ENCODE measurements around the gene MRPL14. TPM values are rescaled to one million over a fixed set of nuclear protein-coding genes. Genes with fewer than 3 reads are reported as not detected.

MRPL14 gene
- total and polyA plus RNA-seq, 10 of the 15 experiments (the other 5 are each of a cell fraction or from before 2014, with no cell fraction given): 80.5 to 294 (median 122) TPM

DNA sequence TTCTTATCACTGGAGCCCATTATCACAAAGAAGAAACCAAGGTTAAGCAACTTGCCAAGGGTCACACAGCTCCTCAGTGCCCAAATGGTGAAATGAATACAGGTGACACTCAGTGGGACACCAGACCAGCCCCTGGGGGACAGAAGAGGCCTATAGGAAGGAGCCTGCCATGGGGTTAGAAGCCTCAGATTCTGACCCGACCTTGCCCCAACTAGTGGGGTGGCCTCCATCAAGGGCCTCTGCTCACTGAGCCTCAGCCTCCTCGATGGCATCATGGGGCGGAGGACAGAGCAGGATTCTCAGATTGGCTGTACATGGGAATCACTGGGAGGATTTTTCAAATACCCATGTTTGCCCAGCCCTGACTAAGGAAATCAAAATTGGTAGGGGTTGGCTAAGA is 47.6 kb downstream of the MRPL14 start:
- H3K4me2 ChIP-seq (ENCODE audit: control insufficient read depth, insufficient read depth): no peak overlapping the region
- ChIA-PET POLR2A (interaction anchor here (0.7 to 11.0 kb wide), 12 partner anchors 12 to 415 kb away, joined by 3 to 97 read pairs (median 4); partner anchors contain the start of gene VEGFA), CTCF (interaction anchor here (0.8 to 12.9 kb wide), 40 partner anchors 11 to 573 kb away, joined by 3 to 264 read pairs (median 5); partner anchors contain the start of genes GTPBP2 and VEGFA), RAD21 (ENCODE audit: unreplicated experiment) (interaction anchor here (0.6 to 11.0 kb wide), 28 partner anchors 12 to 505 kb away, joined by 3 to 179 read pairs (median 5); partner anchors contain the start of gene VEGFA), SMC1A (ENCODE audit: uncharacterized antibody, unreplicated experiment) (interaction anchor here (0.6 to 5.8 kb wide), 26 partner anchors 11 to 417 kb away, joined by 3 to 87 read pairs (median 4); partner anchors contain the start of genes MRPS18A and VEGFA)
- no peaks in the 10 kb centered on the region for H4K20me1 ChIP-seq (ENCODE audit: control insufficient read depth, insufficient read depth)
- H3K36me3 ChIP-seq (ENCODE audit: control insufficient read depth in 2 of 2, insufficient read depth in 2 of 2, low read length in 1 of 2): no peaks in the 10 kb centered on the region
- H2AFZ ChIP-seq (ENCODE audit: control insufficient read depth, low read depth, low read length): no peak overlapping the region
- ATAC-seq: peak; percentile 12
- BruUV-seq (replicated peaks): no TSS peak
- 68% methylated on average over 3 of the region's 3 CpGs for WGBS (ENCODE audit: insufficient coverage, insufficient replicate concordance, low lambda C conversion rate, missing lambda C conversion rate)
- no peak overlapping the region for H3K27ac ChIP-seq (ENCODE audit: control insufficient read depth, insufficient read depth)
- H3K27me3 ChIP-seq (replicated peaks in 1 of 2; ENCODE audit: control insufficient read depth in 2 of 2, insufficient read depth in 2 of 2, low read length in 1 of 2): no peaks in the 10 kb centered on the region
- in situ Hi-C loops (cut with MboI): loop anchor here (5.0 kb wide), 2 partner anchors 357 to 412 kb away; no protein-coding TSS in a partner anchor
- intact Hi-C loops (cut with micrococcal nuclease; ENCODE audit: unreplicated experiment): loop anchor here (1.0 to 10.0 kb wide), 5 partner anchors 310 to 625 kb away; partner anchors contain the start of gene DLK2
- no peak overlapping the region for H3K4me3 ChIP-seq
- FAIRE-seq: no peak
- no peaks in the 10 kb centered on the region for H3K9me3 ChIP-seq (replicated peaks; ENCODE audit: control insufficient read depth, insufficient read depth, low read length)
- no peaks in the 10 kb centered on the region for H3K79me2 ChIP-seq (ENCODE audit: control insufficient read depth, insufficient read depth, low read length)
- H3K9ac ChIP-seq (ENCODE audit: control insufficient read depth, insufficient read depth, low read length): no peak overlapping the region
- H3K4me1 ChIP-seq (ENCODE audit: control insufficient read depth, insufficient read depth, low read length): peaks cover 48% of the 10 kb centered on the region
- TF ChIP-seq IRF4 (IDR thresholded peaks at IDR 0.05; ENCODE audit: low read depth, low read length): no peak
- TF ChIP-seq MEF2B (IDR thresholded peaks at IDR 0.05; ENCODE audit: partially characterized antibody, poor library complexity, severe bottlenecking): peak; percentile 2
- TF ChIP-seq, protein P1, sequence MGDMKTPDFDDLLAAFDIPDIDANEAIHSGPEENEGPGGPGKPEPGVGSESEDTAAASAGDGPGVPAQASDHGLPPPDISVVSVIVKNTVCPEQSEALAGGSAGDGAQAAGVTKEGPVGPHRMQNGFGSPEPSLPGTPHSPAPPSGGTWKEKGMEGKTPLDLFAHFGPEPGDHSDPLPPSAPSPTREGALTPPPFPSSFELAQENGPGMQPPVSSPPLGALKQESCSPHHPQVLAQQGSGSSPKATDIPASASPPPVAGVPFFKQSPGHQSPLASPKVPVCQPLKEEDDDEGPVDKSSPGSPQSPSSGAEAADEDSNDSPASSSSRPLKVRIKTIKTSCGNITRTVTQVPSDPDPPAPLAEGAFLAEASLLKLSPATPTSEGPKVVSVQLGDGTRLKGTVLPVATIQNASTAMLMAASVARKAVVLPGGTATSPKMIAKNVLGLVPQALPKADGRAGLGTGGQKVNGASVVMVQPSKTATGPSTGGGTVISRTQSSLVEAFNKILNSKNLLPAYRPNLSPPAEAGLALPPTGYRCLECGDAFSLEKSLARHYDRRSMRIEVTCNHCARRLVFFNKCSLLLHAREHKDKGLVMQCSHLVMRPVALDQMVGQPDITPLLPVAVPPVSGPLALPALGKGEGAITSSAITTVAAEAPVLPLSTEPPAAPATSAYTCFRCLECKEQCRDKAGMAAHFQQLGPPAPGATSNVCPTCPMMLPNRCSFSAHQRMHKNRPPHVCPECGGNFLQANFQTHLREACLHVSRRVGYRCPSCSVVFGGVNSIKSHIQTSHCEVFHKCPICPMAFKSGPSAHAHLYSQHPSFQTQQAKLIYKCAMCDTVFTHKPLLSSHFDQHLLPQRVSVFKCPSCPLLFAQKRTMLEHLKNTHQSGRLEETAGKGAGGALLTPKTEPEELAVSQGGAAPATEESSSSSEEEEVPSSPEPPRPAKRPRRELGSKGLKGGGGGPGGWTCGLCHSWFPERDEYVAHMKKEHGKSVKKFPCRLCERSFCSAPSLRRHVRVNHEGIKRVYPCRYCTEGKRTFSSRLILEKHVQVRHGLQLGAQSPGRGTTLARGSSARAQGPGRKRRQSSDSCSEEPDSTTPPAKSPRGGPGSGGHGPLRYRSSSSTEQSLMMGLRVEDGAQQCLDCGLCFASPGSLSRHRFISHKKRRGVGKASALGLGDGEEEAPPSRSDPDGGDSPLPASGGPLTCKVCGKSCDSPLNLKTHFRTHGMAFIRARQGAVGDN (IDR thresholded peaks at IDR 0.05): no peak
- no peak for DNase-seq (ENCODE audit: low read depth, low spot score)

Measured in GM12878 (cell line).